GM21529 (cell line): ENCODE data around the gene RFX2.
A peak's percentile ranks its signal among the peaks of the same experiment; 100 is the strongest.
"Not testable (repeated sequence)": the region's sequence is repeated elsewhere in the genome, so short reads cannot be mapped to it uniquely, and the experiment has no call there.

Experiments
- ATAC-seq: cut with Tn5 transposase; IDR thresholded peaks from one replicate; pipeline ENCODE4 v1.9.1; 2021; ENCODE audit not compliant: unreplicated experiment

RFX2 gene

DNA sequence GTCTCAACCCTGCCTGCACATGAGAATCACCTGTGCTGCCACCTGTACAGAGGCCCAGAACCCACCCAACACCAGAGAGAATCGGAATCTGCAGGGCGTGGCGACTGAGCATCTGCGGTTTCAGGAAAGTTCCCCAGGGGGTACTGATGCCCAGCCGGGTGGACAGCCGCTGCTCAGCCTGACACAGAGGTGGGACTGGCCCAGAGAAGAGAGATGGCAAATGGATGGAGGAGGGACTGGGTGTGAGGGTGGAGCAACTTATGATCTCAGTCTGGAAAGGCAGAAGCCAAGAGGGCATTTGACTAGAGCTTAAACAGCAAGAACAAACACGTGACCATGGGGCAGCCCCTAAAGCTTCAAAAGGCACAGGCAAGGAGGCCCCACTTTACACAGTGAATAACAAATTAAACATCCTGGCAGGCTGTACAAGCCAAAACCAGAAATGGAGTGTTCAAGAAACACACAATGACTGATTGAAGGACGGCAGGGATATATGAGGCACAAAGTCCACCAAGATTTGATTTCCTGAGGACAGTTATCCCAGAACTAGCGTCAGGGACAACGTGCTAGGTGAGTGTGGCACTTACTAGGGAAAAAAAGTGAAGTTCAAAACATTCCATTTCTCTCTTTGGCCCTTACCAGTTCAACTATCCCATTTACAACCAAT, 135.4 kb downstream of the RFX2 start:
- no peak for ATAC-seq

DNA sequence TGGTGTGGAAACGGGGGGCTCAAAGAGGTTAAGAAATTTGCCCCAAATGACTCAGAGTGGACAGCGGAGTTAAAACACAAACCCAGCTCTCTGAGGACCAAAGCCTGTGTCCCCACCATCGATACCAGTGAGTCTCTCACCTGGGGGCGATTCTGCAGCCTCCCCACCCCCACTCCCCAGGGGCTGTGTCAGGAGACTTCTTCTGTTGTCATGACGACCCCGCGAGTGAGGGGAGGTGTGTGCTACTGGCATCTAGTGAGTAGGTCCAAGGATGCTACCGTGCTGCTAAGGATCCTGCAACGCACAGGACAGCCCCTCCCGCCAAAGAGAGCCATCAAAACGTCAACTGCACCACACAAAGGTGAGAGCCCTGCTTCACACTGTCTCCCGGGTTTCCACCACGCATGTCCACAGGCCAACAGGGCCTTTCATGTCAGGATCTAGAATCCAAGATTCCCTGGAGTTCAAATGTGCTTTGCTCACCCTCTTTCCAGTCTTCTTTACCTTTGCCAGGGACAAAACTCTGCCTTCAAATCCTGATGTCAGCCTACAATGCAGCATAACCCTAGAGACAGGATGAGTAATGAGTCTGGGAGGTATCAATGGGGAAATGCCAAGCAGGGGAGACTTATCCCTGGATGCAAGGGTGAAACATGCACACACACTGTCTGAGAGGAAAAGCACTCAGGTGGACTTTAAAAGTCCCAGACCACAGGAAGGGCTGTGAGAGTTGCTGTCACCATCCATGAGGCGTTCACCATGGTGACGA, 136.2 kb downstream of the RFX2 start:
- ATAC-seq: no peak

DNA sequence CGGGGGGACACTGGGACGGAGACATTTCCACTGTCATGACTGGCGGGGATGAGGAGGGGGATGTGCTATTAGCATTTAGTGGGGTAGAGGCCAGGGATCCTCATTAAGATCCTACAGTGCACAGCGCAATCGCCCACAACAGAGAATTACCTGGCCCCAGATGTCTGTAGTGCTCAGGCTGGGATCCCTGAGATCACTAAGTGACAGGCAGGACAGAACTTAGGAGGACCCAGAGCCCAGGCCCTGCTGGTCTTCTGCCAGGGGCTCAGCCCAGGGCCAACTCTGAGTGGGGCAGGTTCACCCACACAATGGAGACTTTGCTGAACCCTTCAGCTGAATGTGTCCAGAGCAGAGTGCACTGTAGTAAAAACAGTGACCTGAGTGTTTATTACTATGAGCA, 136.9 kb downstream of the RFX2 start:
- ATAC-seq: no peak

DNA sequence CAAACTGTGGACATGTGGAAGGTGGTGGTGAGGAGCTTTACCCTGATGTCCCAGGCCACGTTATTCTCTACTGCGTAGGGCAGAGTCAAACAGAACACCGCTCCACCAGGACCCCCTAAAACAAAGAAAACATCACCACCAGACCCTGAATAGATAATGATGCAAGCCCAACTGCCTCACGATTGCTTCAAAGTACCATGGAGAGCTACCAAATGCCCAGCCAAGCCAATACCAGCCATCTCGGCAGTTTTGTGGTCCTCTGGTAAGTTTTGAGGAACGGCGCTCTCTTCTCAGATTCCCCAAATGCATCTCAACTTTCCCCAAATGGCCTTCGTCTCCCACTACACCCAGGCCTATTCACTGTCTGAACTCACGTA, 138.0 kb downstream of the RFX2 start:
- ATAC-seq: no peak

DNA sequence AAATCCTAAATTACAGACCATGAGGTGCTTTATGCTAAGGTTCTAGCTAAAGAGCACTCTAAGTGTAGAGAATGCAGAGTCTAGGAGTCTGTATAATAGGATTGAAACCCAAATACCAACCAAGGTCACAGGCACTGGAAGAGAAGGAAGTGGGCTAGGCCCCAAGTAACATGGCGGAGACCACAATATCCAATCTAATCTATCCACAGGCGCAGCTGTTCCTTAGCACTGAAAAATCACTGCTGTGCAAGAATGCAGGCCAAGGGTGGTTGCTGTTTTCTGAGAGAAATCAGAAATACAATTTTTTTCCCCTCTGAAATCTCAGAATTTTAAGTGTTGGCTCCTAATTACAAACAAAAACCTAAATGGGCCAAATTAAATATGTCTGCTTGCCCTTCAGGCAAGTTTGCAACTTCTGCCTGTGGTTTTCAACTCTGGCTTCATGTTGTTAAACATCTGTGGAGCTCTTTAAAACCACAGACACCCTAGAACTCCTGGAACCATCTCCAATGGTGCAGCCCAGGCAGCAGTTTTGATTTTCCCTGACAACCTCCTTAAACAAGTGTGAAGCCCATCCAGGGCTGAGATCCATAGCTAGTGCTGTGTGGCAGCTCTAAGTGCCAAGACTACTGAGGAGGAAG, 138.5 kb downstream of the RFX2 start:
- ATAC-seq: no peak

DNA sequence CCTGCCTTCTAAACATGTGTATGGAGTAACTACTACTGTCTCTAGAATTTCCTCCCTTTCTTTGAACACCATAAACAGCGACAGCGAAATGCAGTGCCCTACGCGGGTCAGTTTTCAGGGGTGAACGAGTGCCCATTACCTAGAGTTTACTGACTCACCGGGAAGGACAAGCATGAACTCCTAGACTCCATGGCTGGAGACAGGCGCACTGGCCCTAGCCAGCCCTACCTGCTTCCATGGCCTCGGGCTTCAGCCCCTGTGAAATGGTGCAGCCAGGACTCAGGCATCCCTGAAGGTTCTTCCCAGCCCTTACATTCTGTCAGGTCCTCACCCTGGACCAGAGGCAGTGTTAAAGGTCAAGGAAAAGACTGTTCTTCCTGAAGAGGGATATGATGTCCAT, 140.8 kb downstream of the RFX2 start:
- ATAC-seq: no peak

DNA sequence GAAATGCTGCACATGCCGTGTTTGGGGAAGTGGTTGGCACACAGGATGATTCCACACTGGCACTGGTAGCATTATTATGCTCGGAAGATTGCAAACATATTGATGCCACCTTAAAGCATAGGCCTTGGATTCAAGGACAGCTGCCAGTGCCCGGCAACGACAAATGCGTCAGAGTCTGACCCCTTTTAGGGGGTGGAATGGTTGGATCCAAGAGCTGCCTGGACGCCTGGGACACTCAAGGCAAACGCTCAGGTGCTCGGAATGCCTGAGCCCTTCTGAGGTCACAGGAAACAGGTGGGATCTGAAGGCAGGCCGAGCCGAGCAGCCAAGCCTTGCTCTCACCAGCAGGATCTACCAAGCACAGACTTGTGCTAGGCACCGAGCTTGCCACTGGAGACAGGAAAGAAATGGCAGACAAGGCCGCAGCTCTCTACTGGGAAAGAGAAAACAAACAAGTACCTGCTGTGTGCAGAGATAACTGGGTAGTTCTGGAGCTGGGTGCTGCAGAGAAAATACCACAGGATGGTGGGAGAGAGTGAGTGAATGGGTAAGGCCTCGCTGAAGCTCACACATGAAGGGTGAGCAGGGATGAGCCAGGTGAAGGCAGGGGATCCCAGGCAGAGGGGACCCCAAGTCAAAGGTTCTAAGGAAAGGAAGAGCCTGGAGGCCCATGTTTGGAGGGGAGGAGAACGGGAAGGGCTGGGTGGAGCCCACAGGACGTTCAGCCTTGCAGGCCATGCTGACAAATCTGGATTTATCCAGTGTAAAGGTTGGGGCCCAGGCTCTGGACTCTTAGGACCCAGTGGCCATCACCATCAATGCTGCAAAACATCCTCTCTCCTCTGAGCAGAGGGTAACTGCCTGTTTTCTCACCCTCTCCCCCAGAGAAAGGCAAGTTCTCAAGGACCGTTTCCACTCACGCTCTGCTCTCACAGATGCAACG, 141.6 kb downstream of the RFX2 start:
- ATAC-seq: no peak

DNA sequence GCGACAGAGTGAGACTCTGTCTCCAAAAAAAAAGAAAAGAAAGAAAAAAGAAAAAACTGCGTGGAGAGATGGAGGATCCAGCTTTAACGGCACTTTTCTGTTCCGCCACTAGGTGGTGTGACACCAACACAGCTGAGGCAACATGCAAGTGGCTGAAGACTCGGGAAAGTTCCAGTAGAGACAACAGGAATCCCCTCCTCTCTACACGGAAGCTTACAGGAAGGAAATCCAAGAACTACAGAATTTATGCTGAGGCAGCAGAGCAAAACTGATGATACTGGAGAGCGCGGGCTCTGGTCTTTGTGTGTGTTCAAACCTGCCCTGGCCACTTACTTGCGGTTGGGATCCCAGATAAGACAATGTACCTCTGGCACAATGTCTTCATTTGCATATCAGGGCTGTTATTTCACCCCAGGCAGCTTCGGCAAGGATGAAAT, 142.3 kb downstream of the RFX2 start:
- ATAC-seq: peak; percentile 56

DNA sequence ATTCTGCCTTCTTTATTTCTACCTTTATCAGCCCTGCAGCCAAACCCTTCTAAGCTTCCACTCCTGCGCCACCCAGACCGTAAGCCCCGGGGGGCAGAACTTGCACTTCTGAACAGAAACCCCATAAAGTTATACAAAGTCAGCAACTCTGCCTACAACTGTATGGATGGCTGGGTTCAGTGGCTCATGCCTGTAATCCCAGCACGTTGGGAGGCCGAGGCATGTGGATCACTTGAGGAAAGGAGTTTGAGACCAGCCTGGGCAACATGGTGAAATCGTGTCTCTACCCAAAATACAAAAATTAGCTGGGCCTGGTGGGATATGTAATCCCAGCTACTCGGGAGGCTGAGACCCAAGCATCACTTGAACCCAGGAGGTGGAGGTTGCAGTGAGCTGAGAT, 142.7 kb downstream of the RFX2 start:
- no peak for ATAC-seq

DNA sequence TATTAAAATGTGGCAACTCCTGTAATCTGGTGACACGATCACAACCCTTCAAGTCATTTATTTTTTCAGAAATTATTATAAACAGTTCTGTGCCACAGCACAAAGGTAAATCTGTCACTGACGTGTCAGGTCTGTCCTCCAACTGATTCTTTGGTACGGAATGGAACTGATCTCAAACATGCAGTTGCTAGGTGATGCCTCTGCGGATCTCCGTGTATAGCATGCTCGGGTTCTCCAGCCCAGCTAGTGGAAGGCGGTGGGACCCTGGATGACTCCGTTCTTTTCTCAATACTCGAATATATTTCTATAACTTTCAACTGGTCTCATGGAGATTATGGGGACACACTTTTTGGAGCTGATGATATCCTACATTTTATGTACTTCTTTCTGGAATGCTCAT, 143.4 kb downstream of the RFX2 start:
- ATAC-seq: no peak

DNA sequence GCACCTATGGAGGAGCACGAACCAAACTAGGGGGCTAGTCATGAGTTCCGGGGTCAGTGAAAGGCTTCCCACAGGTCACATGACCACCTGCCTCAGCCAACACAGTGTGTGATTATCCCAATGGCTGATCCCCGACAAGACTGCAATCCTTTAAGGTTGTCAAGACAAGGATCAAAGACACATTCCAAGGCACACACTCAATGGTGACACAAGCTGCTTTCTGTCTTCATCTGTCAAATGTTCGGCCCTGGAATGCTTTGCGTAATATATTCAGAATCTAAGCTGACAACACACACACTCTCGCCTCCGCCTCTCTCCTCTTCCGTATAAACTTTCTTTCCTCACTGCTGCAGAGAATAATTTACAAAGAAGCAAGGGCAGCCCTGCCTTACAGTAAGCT, 144.1 kb downstream of the RFX2 start:
- ATAC-seq: no peak

DNA sequence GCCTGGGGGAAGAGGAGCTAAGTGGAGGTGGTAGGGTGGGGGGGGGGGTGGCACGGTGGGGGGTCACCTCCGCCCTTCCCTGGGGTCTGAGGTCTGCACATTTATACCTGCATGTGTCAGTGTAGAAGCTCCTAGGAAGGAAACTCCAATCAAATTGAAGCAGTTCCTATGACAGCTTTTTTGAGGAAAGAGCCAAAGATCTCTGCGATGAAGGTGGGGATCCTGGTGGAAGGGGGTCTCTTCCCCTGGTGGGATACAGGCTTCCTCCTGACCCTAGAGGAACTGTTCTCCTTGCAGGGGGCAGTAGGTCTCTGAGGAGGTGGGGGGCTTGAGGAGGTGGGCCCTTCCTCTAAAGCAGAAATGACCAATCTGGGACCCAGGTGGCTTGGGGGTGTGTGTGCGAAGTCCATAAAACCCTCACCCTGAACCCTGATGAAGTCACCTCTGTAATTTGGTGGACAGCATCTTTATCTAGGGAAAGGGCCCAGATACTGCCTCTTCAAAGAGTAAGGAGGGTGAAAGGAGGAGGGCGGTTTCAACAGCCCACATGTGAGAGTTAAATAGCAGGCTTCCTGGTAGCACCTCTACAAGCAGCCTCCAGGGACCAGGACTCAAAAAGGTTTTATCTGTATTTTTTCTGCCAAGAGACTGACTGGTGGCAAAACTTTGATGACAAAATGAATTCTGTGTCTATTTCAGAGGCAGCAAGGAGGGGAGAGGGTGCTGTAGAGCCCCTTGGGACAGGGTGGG, 145.3 kb downstream of the RFX2 start:
- ATAC-seq: no peak

DNA sequence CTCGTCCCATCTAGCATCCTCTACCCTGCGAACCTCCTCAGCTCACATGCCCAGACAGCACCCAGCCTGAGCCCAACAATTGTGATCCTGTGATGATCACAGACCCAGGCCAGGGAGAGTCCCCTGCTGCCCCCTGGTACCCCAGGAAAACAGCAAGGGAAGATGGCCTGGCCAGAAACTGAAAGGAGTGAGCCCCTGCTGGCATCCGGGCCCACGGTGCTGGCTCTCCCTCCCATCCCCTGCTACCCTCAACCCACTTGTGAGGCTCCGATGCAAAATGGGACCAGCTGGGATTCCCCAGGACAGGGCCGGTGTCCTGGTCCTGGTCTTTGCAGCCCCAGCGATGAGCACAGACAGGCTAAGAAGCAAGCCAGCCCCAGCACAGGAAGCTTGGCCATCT, 146.4 kb downstream of the RFX2 start:
- ATAC-seq: no peak

DNA sequence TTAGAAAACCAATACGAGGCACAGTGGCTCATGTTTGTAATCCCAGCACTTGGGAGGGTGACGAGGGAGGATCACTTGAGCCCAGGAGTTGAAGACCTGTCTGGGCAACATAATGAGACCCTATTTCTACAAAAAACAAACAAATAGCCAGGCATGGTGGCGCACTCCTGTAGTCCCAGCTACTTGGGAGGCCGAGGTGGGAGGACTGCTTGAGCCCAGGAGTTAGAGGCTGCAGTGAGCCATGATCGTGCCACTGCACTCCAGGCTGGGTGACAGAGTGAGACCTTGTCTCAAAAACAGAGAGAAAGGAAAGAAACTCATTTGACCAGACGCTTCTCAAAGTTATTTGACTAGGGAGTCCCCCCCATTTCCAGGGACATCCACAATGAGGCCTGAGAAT, 147.0 kb downstream of the RFX2 start:
- ATAC-seq: not testable (repeated sequence)

DNA sequence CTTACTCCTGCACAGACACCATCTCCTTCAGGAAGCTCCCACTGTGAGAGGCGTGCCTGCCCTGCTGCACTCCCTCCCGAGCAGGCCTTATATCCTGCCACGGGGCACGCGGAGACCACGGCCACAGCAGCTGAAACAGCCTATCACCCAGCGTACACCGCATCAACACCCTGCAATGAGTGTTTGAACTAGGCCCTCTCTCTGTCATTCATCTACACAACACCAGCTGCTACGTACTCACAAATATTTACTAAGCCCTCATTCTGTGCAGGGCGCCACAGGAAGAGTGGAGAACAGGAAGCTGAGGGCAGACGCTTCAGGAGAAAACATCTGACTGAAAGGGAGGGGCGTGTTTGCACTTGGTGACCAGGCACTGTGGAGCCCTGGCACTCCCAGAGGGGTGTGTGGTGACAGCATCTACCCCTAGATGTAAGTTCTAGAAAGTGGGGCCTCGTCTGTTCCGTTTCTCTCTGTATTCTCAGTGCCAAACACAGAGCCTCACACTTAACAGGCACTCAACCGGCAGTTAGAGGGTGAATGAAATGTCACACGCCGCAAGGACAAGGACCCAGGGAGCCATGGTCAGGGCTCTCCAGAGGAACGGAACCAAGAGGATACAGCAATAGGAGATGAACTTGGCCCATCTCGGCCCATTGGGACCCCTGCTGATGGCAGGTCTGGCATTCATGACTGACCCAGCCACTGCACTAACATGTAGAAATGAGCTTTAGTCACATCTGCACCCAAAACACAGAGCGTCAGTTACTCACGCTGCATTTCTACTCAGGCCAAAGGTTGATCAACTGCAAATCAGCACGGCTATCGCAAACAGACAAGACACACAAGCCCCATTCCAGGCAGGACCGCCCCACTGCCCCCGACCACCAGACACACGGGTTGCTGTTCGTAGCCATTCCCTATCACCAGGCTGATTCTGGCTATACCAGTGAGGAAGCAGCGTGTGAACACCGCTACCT, 148.0 kb downstream of the RFX2 start:
- no peak for ATAC-seq

DNA sequence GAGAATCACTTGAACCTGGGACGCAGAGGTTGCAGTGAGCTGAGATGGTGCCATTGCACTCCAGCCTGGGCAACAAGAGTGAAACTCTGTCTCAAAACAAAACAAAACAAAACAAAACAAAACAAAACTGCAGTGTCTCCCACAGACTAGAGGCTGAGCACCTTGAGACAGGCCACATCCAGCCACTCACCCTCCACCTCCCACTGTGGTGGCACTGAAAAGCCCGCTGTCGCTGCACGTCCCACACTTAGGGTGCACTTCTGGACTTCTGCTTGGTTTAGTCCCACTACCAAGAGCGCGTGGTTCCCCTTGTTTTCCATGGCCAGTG, 148.7 kb downstream of the RFX2 start:
- not testable (repeated sequence) for ATAC-seq

DNA sequence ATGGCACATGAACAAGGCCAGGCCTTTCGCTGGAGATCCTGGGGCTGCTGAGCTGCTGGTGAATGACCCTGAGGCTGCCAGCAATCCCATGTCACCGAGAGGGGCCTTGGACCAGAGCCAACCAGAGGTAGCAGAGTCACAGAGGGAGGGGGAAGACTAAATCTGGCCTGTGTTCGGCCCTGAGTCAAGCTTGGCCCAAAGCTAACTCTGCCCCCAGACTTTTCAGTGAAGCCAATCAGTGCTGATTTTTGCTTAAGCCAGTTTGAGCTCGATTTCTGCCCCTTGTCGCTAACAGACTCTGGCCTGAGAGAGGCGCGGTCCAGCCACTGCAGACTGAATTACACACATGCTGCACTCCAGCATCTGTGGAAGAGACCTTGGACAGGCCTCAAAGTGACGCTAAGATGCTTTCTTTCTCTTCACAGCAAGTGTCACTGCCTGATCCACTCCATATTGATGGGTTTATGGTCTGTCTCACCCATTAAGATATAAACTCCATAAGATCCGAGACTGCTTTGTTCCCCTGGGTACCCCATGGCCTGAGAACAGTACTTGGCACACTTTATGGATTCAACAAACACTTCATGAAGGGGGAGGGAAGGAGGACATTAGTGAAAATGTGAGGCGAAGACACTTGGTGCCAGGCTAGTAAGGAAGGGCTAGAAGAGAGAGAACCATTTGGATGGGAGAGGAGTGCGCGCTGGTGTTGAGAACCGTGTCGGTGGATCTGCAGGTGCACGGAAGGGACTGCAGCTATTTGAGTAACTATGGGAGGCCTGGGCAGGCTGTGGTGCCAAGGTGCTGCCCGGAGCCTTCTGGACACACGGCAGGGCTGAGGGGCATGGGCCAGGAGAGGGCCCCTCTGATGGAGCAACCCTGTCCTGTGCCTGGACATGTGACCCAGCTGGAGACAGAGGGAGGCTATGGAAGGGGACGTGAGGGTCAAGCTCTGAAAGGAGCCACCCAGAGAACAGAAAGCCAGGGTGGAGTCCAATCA, 150.0 kb downstream of the RFX2 start:
- no peak for ATAC-seq
